ENCODE data around the gene TBC1D16.

TBC1D16 gene

GRCh38 chr17:79923974-79924638 is 111.6 kb downstream of the TBC1D16 start:
- no peak for FAIRE-seq

- FAIRE-seq: no peak
Measured at GRCh38 chr17:79922798-79923197, 112.9 kb downstream of the TBC1D16 start.

GRCh38 chr17:79922116-79922601 is 113.5 kb downstream of the TBC1D16 start:
- FAIRE-seq: no peak

GRCh38 chr17:79921411-79922115 is 114.1 kb downstream of the TBC1D16 start:
- FAIRE-seq: no peak

GRCh38 chr17:79920751-79921410 is 114.8 kb downstream of the TBC1D16 start:
- FAIRE-seq: no peak

- FAIRE-seq: no peak
Measured at GRCh38 chr17:79919862-79920720, 115.6 kb downstream of the TBC1D16 start.

GRCh38 chr17:79919164-79919585 is 116.5 kb downstream of the TBC1D16 start:
- FAIRE-seq: no peak

GRCh38 chr17:79918581-79919163 is 117.0 kb downstream of the TBC1D16 start:
- FAIRE-seq: no peak

- no peak for FAIRE-seq
Measured at GRCh38 chr17:79917902-79918484, 117.7 kb downstream of the TBC1D16 start.

- no peak for FAIRE-seq
Measured at GRCh38 chr17:79916991-79917901, 118.4 kb downstream of the TBC1D16 start.

- no peak for FAIRE-seq
Measured at GRCh38 chr17:79916506-79916905, 119.2 kb downstream of the TBC1D16 start.

- peak; percentile 52 for FAIRE-seq
Measured at GRCh38 chr17:79915850-79916430, 119.7 kb downstream of the TBC1D16 start.

GRCh38 chr17:79914813-79915740 is 120.6 kb downstream of the TBC1D16 start:
- no peak for FAIRE-seq

GRCh38 chr17:79913896-79914812 is 121.5 kb downstream of the TBC1D16 start:
- no peak for FAIRE-seq

GRCh38 chr17:79913451-79913850 is 122.2 kb downstream of the TBC1D16 start:
- FAIRE-seq: no peak

GRCh38 chr17:79912552-79913330 is 122.9 kb downstream of the TBC1D16 start:
- no peak for FAIRE-seq
